Measurements from ENCODE around the gene MCM5. TPM values are rescaled to one million over a fixed set of nuclear protein-coding genes. Genes with fewer than 3 reads are reported as not detected.

Gene MCM5
- polyA plus RNA-seq, 3 donors = 23.4 to 39.8 (median 25.5) TPM

- H3K27ac Mint-ChIP-seq = peak overlapping the region in 5 of 7 donors; percentile 97 to 98 (median 98)
- intact Hi-C loops (cut with micrococcal nuclease) = loop anchor here (5.0 to 10.0 kb wide), 7 partner anchors 43 to 771 kb away; no protein-coding TSS in a partner anchor
- Histone ChIP-seq H3K4me3 (replicated peaks in 1 of 3; ENCODE audit: low read depth in 2 of 3, low read length in 3 of 3) (no peak overlapping the region), H4K20me1 (ENCODE audit: insufficient read depth, low read length) (peaks cover 4% of the 10 kb centered on the region), H3K4me2 (replicated peaks; ENCODE audit: extremely low read depth, low read length, poor library complexity, severe bottlenecking) (no peak overlapping the region), H2AFZ (ENCODE audit: insufficient read depth, low read depth, low read length, poor library complexity, severe bottlenecking) (no peak overlapping the region), H3K27ac (ENCODE audit: low read depth in 1 of 2, low read length in 2 of 2) (peak overlapping the region; percentile 67 to 96), H3K9me3 (replicated peaks in 1 of 2; ENCODE audit: control insufficient read depth in 1 of 2, insufficient read depth in 1 of 2, low read length in 2 of 2) (no peaks in the 10 kb centered on the region), H3K36me3 (replicated peaks in 1 of 2; ENCODE audit: control insufficient read depth in 1 of 2, insufficient read depth in 2 of 2, low read length in 2 of 2) (no peaks in the 10 kb centered on the region), H3K4me1 (ENCODE audit: control insufficient read depth in 1 of 2, insufficient read depth in 2 of 2, low read length in 2 of 2) (peaks cover 70 to 81% of the 10 kb centered on the region in 2 donors), H3K79me2 (ENCODE audit: insufficient read depth, low read length) (no peaks in the 10 kb centered on the region), H3K9ac (ENCODE audit: insufficient read depth, low read length, poor library complexity, severe bottlenecking) (no peak overlapping the region), H3K27me3 (ENCODE audit: control insufficient read depth in 2 of 2, insufficient read depth in 2 of 2, low read length in 2 of 2) (no peaks in the 10 kb centered on the region)
- H3K4me3 Mint-ChIP-seq = no peak overlapping the region
- peaks cover 5% of the 10 kb centered on the region in 2 donors for H3K36me3 Mint-ChIP-seq
- WGBS (ENCODE audit: insufficient coverage) = 89% methylated on average over 3 of the region's 4 CpGs
- peaks cover 0 to 7% (median 2%) of the 10 kb centered on the region in 7 donors for H3K9me3 Mint-ChIP-seq
- H3K4me1 Mint-ChIP-seq = peaks cover 81% of the 10 kb centered on the region
- DNase-seq = no peak
- H3K27me3 Mint-ChIP-seq (ENCODE audit: low read depth in 3 of 3) = no peaks in the 10 kb centered on the region
- TF ChIP-seq, protein P1, sequence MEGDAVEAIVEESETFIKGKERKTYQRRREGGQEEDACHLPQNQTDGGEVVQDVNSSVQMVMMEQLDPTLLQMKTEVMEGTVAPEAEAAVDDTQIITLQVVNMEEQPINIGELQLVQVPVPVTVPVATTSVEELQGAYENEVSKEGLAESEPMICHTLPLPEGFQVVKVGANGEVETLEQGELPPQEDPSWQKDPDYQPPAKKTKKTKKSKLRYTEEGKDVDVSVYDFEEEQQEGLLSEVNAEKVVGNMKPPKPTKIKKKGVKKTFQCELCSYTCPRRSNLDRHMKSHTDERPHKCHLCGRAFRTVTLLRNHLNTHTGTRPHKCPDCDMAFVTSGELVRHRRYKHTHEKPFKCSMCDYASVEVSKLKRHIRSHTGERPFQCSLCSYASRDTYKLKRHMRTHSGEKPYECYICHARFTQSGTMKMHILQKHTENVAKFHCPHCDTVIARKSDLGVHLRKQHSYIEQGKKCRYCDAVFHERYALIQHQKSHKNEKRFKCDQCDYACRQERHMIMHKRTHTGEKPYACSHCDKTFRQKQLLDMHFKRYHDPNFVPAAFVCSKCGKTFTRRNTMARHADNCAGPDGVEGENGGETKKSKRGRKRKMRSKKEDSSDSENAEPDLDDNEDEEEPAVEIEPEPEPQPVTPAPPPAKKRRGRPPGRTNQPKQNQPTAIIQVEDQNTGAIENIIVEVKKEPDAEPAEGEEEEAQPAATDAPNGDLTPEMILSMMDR (IDR thresholded peaks at IDR 0.05) = no peak
Observed at GRCh38 chr22:35354068-35354467, 45.9 kb upstream of the MCM5 start.

- Mint-ChIP-seq H3K9me3 (peaks cover 0 to 8% (median 0%) of the 10 kb centered on the region in 7 donors), H3K27me3 (ENCODE audit: low read depth in 3 of 3) (peaks cover 3 to 6% (median 4%) of the 10 kb centered on the region in 3 donors), H3K4me1 (peaks cover 47% of the 10 kb centered on the region), H3K36me3 (peaks cover 2 to 5% of the 10 kb centered on the region in 2 donors), H3K4me3 (no peak overlapping the region), H3K27ac (peak overlapping the region in 4 of 7 donors; percentile 19 to 44 (median 30))
- DNase-seq = peak in 1 of 3 donors; percentile 68
- TF ChIP-seq, protein P1 (IDR thresholded peaks at IDR 0.05) = no peak
- Histone ChIP-seq H3K4me2 (replicated peaks; ENCODE audit: extremely low read depth, low read length, poor library complexity, severe bottlenecking) (no peak overlapping the region), H3K9ac (ENCODE audit: insufficient read depth, low read length, poor library complexity, severe bottlenecking) (no peak overlapping the region), H3K4me1 (ENCODE audit: control insufficient read depth in 1 of 2, insufficient read depth in 2 of 2, low read length in 2 of 2) (peaks cover 45 to 52% of the 10 kb centered on the region in 2 donors), H4K20me1 (ENCODE audit: insufficient read depth, low read length) (no peaks in the 10 kb centered on the region), H3K79me2 (ENCODE audit: insufficient read depth, low read length) (no peaks in the 10 kb centered on the region), H2AFZ (ENCODE audit: insufficient read depth, low read depth, low read length, poor library complexity, severe bottlenecking) (no peak overlapping the region), H3K27ac (ENCODE audit: low read depth in 1 of 2, low read length in 2 of 2) (no peak overlapping the region), H3K9me3 (replicated peaks in 1 of 2; ENCODE audit: control insufficient read depth in 1 of 2, insufficient read depth in 1 of 2, low read length in 2 of 2) (no peaks in the 10 kb centered on the region), H3K27me3 (ENCODE audit: control insufficient read depth in 2 of 2, insufficient read depth in 2 of 2, low read length in 2 of 2) (no peaks in the 10 kb centered on the region), H3K36me3 (replicated peaks in 1 of 2; ENCODE audit: control insufficient read depth in 1 of 2, insufficient read depth in 2 of 2, low read length in 2 of 2) (no peaks in the 10 kb centered on the region), H3K4me3 (replicated peaks in 1 of 3; ENCODE audit: low read depth in 2 of 3, low read length in 3 of 3) (no peak overlapping the region)
- intact Hi-C loops (cut with micrococcal nuclease) = loop anchor here in 1 of 2 donors (10.0 kb wide), 1 partner anchor 767 kb away; no protein-coding TSS in a partner anchor
- WGBS (ENCODE audit: insufficient coverage) = no CpG with 5 or more reads among the region's 6 CpGs
Observed at GRCh38 chr22:35357883-35358621, 41.9 kb upstream of the MCM5 start.
